Stimulated activated naive CD4-positive, alpha-beta T cell treated with Interleukin-2 at 50 U/mL for 16 hours (primary cell): ENCODE results near the gene PTPN6.
A peak's percentile ranks its signal among the peaks of the same experiment; 100 is the strongest.

Experiments
- DNase-seq: peaks from one replicate; lab custom pipeline; 2025; lab: John Stamatoyannopoulos, UW

Gene PTPN6

GRCh38 chr12:6923003-6923732 lies 28.0 kb upstream of the PTPN6 start:
- no peak for DNase-seq

- no peak for DNase-seq
Measured at GRCh38 chr12:6923851-6924250, 27.3 kb upstream of the PTPN6 start.

GRCh38 chr12:6925239-6925539 lies 26.0 kb upstream of the PTPN6 start:
- DNase-seq = no peak

GRCh38 chr12:6925540-6926279 lies 25.4 kb upstream of the PTPN6 start:
- DNase-seq = no peak

GRCh38 chr12:6927379-6928021 lies 23.7 kb upstream of the PTPN6 start, which contains the start of gene ATN1:
Gene ATN1, plus strand, starts transcription at chr12:6927959. Its CDS starts 6,043 bp downstream, at chr12:6934002.
- peak; percentile 58 for DNase-seq

- DNase-seq = no peak
Measured at GRCh38 chr12:6928022-6928702, 23.0 kb upstream of the PTPN6 start.

GRCh38 chr12:6928703-6929407 lies 22.3 kb upstream of the PTPN6 start:
- DNase-seq = no peak

- DNase-seq = no peak
Measured at GRCh38 chr12:6929466-6930452, 21.4 kb upstream of the PTPN6 start.

GRCh38 chr12:6932766-6933165 lies 18.4 kb upstream of the PTPN6 start:
- no peak for DNase-seq

- no peak for DNase-seq
Measured at GRCh38 chr12:6934110-6934509, 17.0 kb upstream of the PTPN6 start.

GRCh38 chr12:6935371-6936193 lies 15.6 kb upstream of the PTPN6 start:
- DNase-seq = no peak

GRCh38 chr12:6936194-6936635 lies 14.9 kb upstream of the PTPN6 start:
- DNase-seq = no peak

- peak; percentile 63 for DNase-seq
Measured at GRCh38 chr12:6936636-6937480, 14.3 kb upstream of the PTPN6 start.

GRCh38 chr12:6937481-6938352 lies 13.4 kb upstream of the PTPN6 start:
- peak; percentile 90 for DNase-seq

- DNase-seq = no peak
Measured at GRCh38 chr12:6938353-6939190, 12.6 kb upstream of the PTPN6 start.

GRCh38 chr12:6939191-6939540 lies 12.0 kb upstream of the PTPN6 start:
- DNase-seq = no peak

GRCh38 chr12:6941267-6941666 lies 9.9 kb upstream of the PTPN6 start:
- no peak for DNase-seq
